GM19372 (cell line): ENCODE data around the gene EFHC2.

Experiments
- ATAC-seq: cut with Tn5 transposase; IDR thresholded peaks from one replicate; pipeline ENCODE4 v1.9.1; 2021; ENCODE audit warnings: mild to moderate bottlenecking, low read depth, moderate library complexity; ENCODE audit not compliant: unreplicated experiment

Gene EFHC2

GRCh38 chrX:44343412-44344141 lies at the start of gene EFHC2:
Gene EFHC2, minus strand, starts transcription at chrX:44343672. Its CDS starts 84 bp downstream, at chrX:44343588.
- ATAC-seq = no peak

- no peak for ATAC-seq
Measured at GRCh38 chrX:44392767-44393166, 49.3 kb upstream of the EFHC2 start.

- no peak for ATAC-seq
Measured at GRCh38 chrX:44384688-44385338, 41.3 kb upstream of the EFHC2 start.

GRCh38 chrX:44382871-44383270 lies 39.4 kb upstream of the EFHC2 start:
- no peak for ATAC-seq

GRCh38 chrX:44352758-44353157 lies 9.3 kb upstream of the EFHC2 start:
- ATAC-seq = no peak

- ATAC-seq = no peak
Measured at GRCh38 chrX:44349561-44349960, 6.1 kb upstream of the EFHC2 start.

- ATAC-seq = no peak
Measured at GRCh38 chrX:44344687-44345086, 1.2 kb upstream of the EFHC2 start.

GRCh38 chrX:44344194-44344593 lies 722 bp upstream of the EFHC2 start:
- ATAC-seq = no peak

GRCh38 chrX:44342866-44343265 lies 606 bp downstream of the EFHC2 start:
- no peak for ATAC-seq

GRCh38 chrX:44338361-44338760 lies 5.1 kb downstream of the EFHC2 start:
- no peak for ATAC-seq

GRCh38 chrX:44332437-44332836 lies 11.0 kb downstream of the EFHC2 start:
- ATAC-seq = no peak

GRCh38 chrX:44330227-44330626 lies 13.2 kb downstream of the EFHC2 start:
- no peak for ATAC-seq

- ATAC-seq = no peak
Measured at GRCh38 chrX:44319550-44319949, 23.9 kb downstream of the EFHC2 start.

- no peak for ATAC-seq
Measured at GRCh38 chrX:44317181-44317580, 26.3 kb downstream of the EFHC2 start.

GRCh38 chrX:44314808-44315207 lies 28.7 kb downstream of the EFHC2 start:
- ATAC-seq = no peak

- no peak for ATAC-seq
Measured at GRCh38 chrX:44314259-44314734, 29.2 kb downstream of the EFHC2 start.

GRCh38 chrX:44312421-44312820 lies 31.1 kb downstream of the EFHC2 start:
- no peak for ATAC-seq

GRCh38 chrX:44310227-44310626 lies 33.2 kb downstream of the EFHC2 start:
- ATAC-seq = no peak

- ATAC-seq = no peak
Measured at GRCh38 chrX:44308869-44309268, 34.6 kb downstream of the EFHC2 start.

GRCh38 chrX:44306356-44306755 lies 37.1 kb downstream of the EFHC2 start:
- no peak for ATAC-seq

- ATAC-seq = no peak
Measured at GRCh38 chrX:44305921-44306320, 37.6 kb downstream of the EFHC2 start.

GRCh38 chrX:44303119-44303518 lies 40.4 kb downstream of the EFHC2 start:
- no peak for ATAC-seq
